Esophagus muscularis mucosa (tissue), 4 donors: ENCODE results near the gene GRB2.

Source experiments
- CTCF ChIP-seq, 3 experiments: fragments of 200-600 bp in 2 of 3; fragments of 450-650 bp in 1 of 3; sonication (generic) in 2 of 3; IDR thresholded peaks; one replicate each; pipeline ENCODE4 v1.5.1; 2017 to 2019; ENCODE audit warnings: antibody characterized with exemption in 3 of 3, mild to moderate bottlenecking in 2 of 3, moderate library complexity in 1 of 3
- EP300 ChIP-seq: sonication (generic); formaldehyde crosslinking; IDR thresholded peaks from one replicate; pipeline ENCODE4 v1.6.1; 2017; ENCODE audit warnings: antibody characterized with exemption
- POLR2A ChIP-seq: fragments of 450-650 bp; IDR thresholded peaks from one replicate; pipeline ENCODE4 v1.6.1; 2017; ENCODE audit warnings: antibody characterized with exemption, moderate library complexity, mild to moderate bottlenecking, low read depth
- POLR2AphosphoS5 ChIP-seq, 2 donors: sonication (generic); formaldehyde crosslinking; IDR thresholded peaks; one replicate each; pipeline ENCODE4 v1.6.1; 2017; ENCODE audit warnings: antibody characterized with exemption in 2 of 2

- TF ChIP-seq EP300 (no peak), POLR2AphosphoS5 (IDR thresholded peaks at IDR 0.05) (no peak), POLR2A (no peak), CTCF (IDR thresholded peaks at IDR 0.05) (no peak)
These were observed 77.7 kb downstream of the GRB2 start for GRCh38 chr17:75327757-75328156.
